SH-SY5Y (cell line): ENCODE data around the gene UGT2B7.

Experiments used
- GATA2 ChIP-seq: IDR thresholded peaks from 2 replicates; pipeline ENCODE4 v1.6.1; 2011; ENCODE audit warnings: mild to moderate bottlenecking, low read depth, low read length
- GATA3 ChIP-seq: IDR thresholded peaks from 2 replicates; pipeline ENCODE4 v1.6.1; 2011; ENCODE audit warnings: low read depth, mild to moderate bottlenecking, low read length, moderate library complexity

DNA sequence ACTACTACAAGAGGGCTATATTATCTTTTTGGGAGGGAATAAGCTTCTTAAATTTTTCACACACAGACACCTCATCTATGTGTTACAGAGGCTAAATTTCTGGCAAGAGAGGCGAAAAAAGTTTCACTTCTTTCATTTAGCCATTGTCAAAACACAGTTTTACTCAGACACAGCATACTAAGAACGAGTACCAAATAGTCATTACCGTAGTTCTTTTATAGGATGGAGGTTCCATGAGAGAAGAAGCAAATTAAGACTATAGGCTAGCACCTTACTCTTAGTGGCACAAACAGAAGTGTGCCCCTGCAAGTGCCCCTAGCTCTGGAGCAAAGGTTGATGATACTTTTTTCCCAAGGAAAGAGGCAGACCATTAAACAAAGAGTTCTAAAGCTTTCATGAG is 26.2 kb downstream of the UGT2B7 start:
- TF ChIP-seq GATA2 (no peak), GATA3 (no peak)
